Kidney (tissue), 14 donors: ENCODE results near the gene DENND4A. TPM values are rescaled to one million over a fixed set of nuclear protein-coding genes. Genes with fewer than 3 reads are reported as not detected.

Experiments used
- DNase-seq, 5 donors: peaks; one replicate each; pipeline ENCODE4 v3.0.0-alpha.2; 2013 to 2020
- FAIRE-seq: peaks from 2 replicates; lab custom pipeline; 2012; peaks lifted over from hg19 to GRCh38; lab: Jason Lieb, UNC
- H3K27ac ChIP-seq, 2 donors: one replicate each; pipeline ENCODE4 v1.7.0; 2013; ENCODE audit warnings: low read depth in 2 of 2, low read length in 2 of 2, inconsistent platforms in 1 of 2
- H3K27me3 ChIP-seq: one replicate; pipeline ENCODE4 v1.7.1; 2013; ENCODE audit warnings: low read length, inconsistent platforms; ENCODE audit not compliant: control insufficient read depth, insufficient read depth
- H3K36me3 ChIP-seq, 3 donors: one replicate each; pipeline versions ENCODE4 v1.7.0 to v1.7.1; 2013; ENCODE audit warnings: low read length in 3 of 3, control low read depth in 1 of 3, inconsistent platforms in 1 of 3; ENCODE audit not compliant: insufficient read depth in 3 of 3, control insufficient read depth in 2 of 3
- H3K4me1 ChIP-seq, 3 donors: one replicate each; pipeline versions ENCODE4 v1.7.0 to v1.7.1; 2013; ENCODE audit warnings: low read length in 3 of 3, inconsistent platforms in 1 of 3, low read depth in 1 of 3; ENCODE audit not compliant: control insufficient read depth in 2 of 3, insufficient read depth in 2 of 3
- H3K4me3 ChIP-seq, 3 donors: one replicate each; pipeline versions ENCODE4 v1.7.0 to v1.8.1; 2013; ENCODE audit warnings: low read length in 3 of 3, control low read depth in 1 of 3, inconsistent platforms in 1 of 3
- H3K9ac ChIP-seq, 3 donors: one replicate each; pipeline versions ENCODE4 v1.7.0 to v1.7.1; 2013; ENCODE audit warnings: low read length in 3 of 3, control low read depth in 1 of 3, inconsistent platforms in 1 of 3
- H3K9me3 ChIP-seq, 3 donors: one replicate each; pipeline versions ENCODE4 v1.7.0 to v1.7.1; 2013; ENCODE audit warnings: low read length in 3 of 3, control low read depth in 1 of 3, inconsistent platforms in 1 of 3; ENCODE audit not compliant: control insufficient read depth in 2 of 3, insufficient read depth in 1 of 3
- intact Hi-C: fragments of 100-400 bp; cut with DNase I; formaldehyde crosslinking; loops from one replicate; pipeline ENCODE4 v1.11.1; 2022
- polyA plus RNA-seq: library from polyadenylated mRNA; stranded (reverse); fragments of 350-450 nt; fragmentation: Illumina TruSeq; extraction: RNeasy Lipid Tissue Mini Kit (QIAGEN cat#74804); gene quantifications from one replicate; pipeline ENCODE4 v1.2.3, GENCODE V29; 2014; ENCODE audit warnings: low read depth, low replicate concordance; ENCODE audit not compliant: insufficient read depth
- total RNA-seq: library from RNA; stranded (reverse); fragmentation: NEBNext Ultra II Directional; extraction: Animal tissue kit (Norgen Biotek cat#: 25700); gene quantifications from one replicate; pipeline ENCODE4 v1.2.1, GENCODE V29; 2021
- TF ChIP-seq, protein P1 (sequence below): IDR thresholded peaks from 3 replicates; pipeline ENCODE4 v1.5.1; 2012; ENCODE audit warnings: mild to moderate bottlenecking, moderate library complexity, borderline replicate concordance; ENCODE audit not compliant: insufficient read depth; ENCODE audit errors: extremely low read depth
- donor health status: control.
- donor health status: control.
- donor health status: control.
- donor health status: control.
- donor health status: control.
- donor health status: DM: yes; HTN: yes; CAD: no.
- donor health status: Normal renal cell carcinoma (clear cell type).

Gene DENND4A
- total and polyA plus RNA-seq, 2 donors from 2014 or later: 8.6 to 35.9 TPM

DNA sequence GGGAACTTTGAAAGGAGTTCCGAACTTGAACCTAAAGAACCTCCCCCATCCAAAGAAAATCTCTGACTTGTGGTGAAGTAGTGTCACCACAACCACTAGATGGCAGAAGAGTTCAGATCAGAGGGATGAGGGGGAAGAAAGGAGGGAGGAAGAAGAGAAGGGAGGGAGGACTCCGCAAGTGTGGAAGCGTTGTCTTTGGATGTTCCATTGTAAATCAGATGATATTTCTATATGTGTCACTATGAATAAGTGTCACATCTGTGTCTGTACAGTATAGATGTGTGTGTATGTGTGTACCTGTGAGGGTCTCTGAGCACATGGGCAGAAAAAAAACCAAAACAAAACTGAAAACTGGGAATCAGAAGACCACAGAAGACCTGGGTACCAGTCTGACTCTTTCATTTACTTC is 153.4 kb downstream of the DENND4A start:
- Histone ChIP-seq H3K4me1 (peaks cover 0 to 4% (median 0%) of the 10 kb centered on the region in 3 donors), H3K4me3 (peak overlapping the region in 1 of 3 donors; percentile 42), H3K27ac (no peak overlapping the region), H3K9me3 (no peaks in the 10 kb centered on the region), H3K9ac (peak overlapping the region in 1 of 3 donors; percentile 8), H3K36me3 (no peaks in the 10 kb centered on the region), H3K27me3 (no peaks in the 10 kb centered on the region)
- FAIRE-seq (peak; percentile 21), DNase-seq (peak in 3 of 5 donors; percentile 51 to 94 (median 85))
- TF ChIP-seq, protein P1, sequence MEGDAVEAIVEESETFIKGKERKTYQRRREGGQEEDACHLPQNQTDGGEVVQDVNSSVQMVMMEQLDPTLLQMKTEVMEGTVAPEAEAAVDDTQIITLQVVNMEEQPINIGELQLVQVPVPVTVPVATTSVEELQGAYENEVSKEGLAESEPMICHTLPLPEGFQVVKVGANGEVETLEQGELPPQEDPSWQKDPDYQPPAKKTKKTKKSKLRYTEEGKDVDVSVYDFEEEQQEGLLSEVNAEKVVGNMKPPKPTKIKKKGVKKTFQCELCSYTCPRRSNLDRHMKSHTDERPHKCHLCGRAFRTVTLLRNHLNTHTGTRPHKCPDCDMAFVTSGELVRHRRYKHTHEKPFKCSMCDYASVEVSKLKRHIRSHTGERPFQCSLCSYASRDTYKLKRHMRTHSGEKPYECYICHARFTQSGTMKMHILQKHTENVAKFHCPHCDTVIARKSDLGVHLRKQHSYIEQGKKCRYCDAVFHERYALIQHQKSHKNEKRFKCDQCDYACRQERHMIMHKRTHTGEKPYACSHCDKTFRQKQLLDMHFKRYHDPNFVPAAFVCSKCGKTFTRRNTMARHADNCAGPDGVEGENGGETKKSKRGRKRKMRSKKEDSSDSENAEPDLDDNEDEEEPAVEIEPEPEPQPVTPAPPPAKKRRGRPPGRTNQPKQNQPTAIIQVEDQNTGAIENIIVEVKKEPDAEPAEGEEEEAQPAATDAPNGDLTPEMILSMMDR: peak; percentile 72
- intact Hi-C loops: no loop called here

DNA sequence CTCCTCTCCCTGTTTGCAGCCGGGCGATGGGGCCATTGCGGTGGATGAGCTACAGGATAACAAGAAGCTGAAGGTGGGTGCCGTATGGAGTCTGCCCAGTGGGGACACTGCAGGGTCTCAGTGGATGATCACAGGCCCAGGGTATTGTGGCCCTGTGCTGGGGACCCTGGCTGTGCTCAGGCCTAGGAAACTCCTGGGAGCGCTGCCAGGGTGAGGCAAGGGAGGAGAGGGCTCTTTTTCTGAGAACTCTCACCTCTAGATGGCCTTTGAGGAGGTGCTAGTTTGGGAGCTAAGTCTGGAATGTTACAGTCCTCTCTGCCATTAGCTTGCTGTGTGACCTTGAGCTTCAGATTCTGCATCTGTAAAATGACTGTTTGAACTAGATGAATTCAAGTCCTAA is 154.0 kb downstream of the DENND4A start:
- no peaks in the 10 kb centered on the region for H3K9me3 ChIP-seq
- no peaks in the 10 kb centered on the region for H3K27me3 ChIP-seq
- DNase-seq: peak in 1 of 5 donors; percentile 29
- FAIRE-seq: no peak
- peaks cover 0 to 4% (median 0%) of the 10 kb centered on the region in 3 donors for H3K4me1 ChIP-seq
- H3K36me3 ChIP-seq: no peaks in the 10 kb centered on the region
- no peak overlapping the region for H3K9ac ChIP-seq
- intact Hi-C loops: no loop called here
- no peak overlapping the region for H3K27ac ChIP-seq
- H3K4me3 ChIP-seq: no peak overlapping the region
- TF ChIP-seq, protein P1: no peak

DNA sequence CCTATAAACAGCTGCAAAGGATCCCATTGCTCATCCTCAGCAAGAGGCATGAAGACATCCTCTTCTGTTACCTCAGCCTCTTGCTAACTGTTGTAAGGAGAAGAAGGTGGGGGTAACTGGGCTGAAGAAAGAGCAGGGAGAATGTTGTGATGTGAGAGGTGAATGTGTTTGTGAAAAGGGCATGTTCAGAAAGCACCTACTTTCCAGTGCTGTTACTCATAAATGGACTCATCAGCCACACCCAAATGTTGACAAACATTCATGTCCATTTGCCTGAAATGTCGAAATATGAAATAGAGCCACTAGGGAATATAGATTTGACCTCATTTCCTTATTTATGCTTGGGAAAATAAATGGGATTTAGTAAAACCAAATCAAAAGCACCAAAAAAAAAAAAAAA is 157.7 kb downstream of the DENND4A start:
- Histone ChIP-seq H3K9me3 (no peaks in the 10 kb centered on the region), H3K4me3 (no peak overlapping the region), H3K4me1 (peaks cover 0 to 4% (median 0%) of the 10 kb centered on the region in 3 donors), H3K27me3 (no peaks in the 10 kb centered on the region), H3K9ac (no peak overlapping the region), H3K27ac (no peak overlapping the region), H3K36me3 (no peaks in the 10 kb centered on the region)
- FAIRE-seq: no peak
- TF ChIP-seq, protein P1: no peak
- DNase-seq: no peak
- intact Hi-C loops: no loop called here

DNA sequence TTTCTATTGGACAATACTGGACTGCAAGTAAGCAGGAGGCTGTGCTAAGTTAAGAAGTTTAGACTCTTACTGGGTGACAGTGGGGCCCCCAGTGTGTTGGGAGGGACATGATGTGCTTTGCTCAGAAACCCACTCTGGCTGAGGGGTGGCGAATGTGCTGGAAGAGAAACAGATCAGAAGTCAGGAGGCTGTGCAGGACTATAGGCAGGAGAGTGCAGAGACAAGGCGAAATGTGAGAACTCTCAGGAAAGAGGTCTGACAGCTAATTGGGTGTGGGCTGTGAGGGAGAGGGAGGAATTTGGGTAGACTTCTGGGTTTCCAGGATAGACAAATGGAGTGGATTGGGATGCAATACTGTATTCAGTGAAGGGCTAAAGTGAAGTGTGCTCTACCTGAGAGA is 158.3 kb downstream of the DENND4A start:
- TF ChIP-seq, protein P1: no peak
- Histone ChIP-seq H3K9me3 (no peaks in the 10 kb centered on the region), H3K36me3 (no peaks in the 10 kb centered on the region), H3K27ac (no peak overlapping the region), H3K9ac (no peak overlapping the region), H3K27me3 (no peaks in the 10 kb centered on the region), H3K4me1 (peaks cover 0 to 4% (median 0%) of the 10 kb centered on the region in 3 donors), H3K4me3 (no peak overlapping the region)
- no peak for FAIRE-seq
- intact Hi-C loops: no loop called here
- DNase-seq: no peak
